ENCODE data around the gene SDCBP2. TPM values are rescaled to one million over a fixed set of nuclear protein-coding genes. Genes with fewer than 3 reads are reported as not detected.
A peak's percentile ranks its signal among the peaks of the same experiment; 100 is the strongest.
"Not testable (repeated sequence)": the region's sequence is repeated elsewhere in the genome, so short reads cannot be mapped to it uniquely, and the experiment has no call there.

SDCBP2 gene
- total and polyA plus RNA-seq, 11 donors: 0.65 to 4.2 (median 2.1) TPM

DNA sequence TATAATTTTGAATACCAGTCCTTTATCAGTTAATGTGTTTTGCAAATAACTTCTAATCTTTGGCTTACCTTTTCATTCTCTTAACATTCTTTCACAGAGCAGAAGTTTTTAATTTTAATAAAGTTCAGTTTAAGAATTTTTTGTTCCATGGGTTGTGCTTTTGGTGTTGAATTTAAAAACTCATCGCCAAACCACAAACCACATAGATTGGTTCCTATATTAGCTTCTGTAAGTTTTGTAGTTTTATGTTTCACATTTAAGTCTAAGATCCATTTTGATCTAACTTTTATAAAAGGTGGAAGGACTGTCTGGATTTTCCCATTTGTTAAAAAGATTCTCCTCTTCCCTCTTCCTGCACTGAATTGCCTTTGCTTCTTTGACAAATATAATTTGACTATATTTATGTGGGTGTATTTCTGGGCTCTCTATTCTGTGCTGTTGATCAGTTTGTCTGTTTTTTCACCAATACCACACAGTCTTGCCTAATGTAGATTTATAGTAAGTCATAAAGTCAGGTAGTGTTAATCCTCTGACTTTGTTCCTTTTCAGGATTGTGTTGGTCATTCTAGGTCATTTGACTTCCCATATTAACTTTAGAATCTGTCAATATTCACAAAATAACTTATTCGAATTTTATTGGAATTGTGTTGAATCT, 17.5 kb upstream of the SDCBP2 start:
- 90 to 95% (median 93%) methylated on average over 2 of the region's 2 CpGs for WGBS, 4 donors
- peaks cover 0 to 3% (median 0%) of the 10 kb centered on the region in 9 donors for H3K36me3 ChIP-seq
- H3K4me1 ChIP-seq: peaks cover 0 to 12% (median 0%) of the 10 kb centered on the region in 12 donors
- peaks cover 0 to 32% (median 6%) of the 10 kb centered on the region in 12 donors for H3K9me3 ChIP-seq
- H3K27me3 ChIP-seq: no peaks in the 10 kb centered on the region
- no peak overlapping the region for H3K27ac ChIP-seq
- no peak overlapping the region for H3K4me3 ChIP-seq
- ATAC-seq (no peak), DNase-seq (no peak)
- intact Hi-C loops (cut with DNase I): no loop called here
- TF ChIP-seq CTCF (IDR thresholded peaks at IDR 0.05) (no peak), POLR2A (IDR thresholded peaks at IDR 0.05) (no peak)

DNA sequence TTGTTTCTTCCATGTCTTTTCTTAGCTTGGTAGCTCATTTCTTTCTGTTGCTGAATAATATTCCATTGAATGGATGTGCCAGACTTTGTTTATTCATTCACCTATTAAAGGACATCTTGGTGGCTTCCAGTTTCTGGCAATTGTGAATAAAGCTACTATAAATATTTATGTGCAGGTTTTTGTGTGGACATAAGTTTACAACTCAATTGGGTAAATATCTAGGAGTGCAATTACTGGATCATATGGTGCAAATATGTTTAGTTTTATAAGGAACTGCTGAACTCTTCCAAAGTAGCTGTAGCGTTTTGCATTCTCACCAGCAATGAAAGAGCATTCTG, 16.8 kb upstream of the SDCBP2 start:
- ATAC-seq (no peak), DNase-seq (no peak)
- 92 to 100% (median 93%) methylated on average over 1 of the region's 1 CpG for whole genome bisulfite sequencing, 4 donors
- Histone ChIP-seq H3K27me3 (no peaks in the 10 kb centered on the region), H3K27ac (no peak overlapping the region), H3K36me3 (peaks cover 0 to 3% (median 0%) of the 10 kb centered on the region in 9 donors), H3K4me3 (no peak overlapping the region), H3K9me3 (peaks cover 0 to 32% (median 6%) of the 10 kb centered on the region in 12 donors), H3K4me1 (peaks cover 0 to 12% (median 0%) of the 10 kb centered on the region in 12 donors)
- intact Hi-C loops (cut with DNase I): no loop called here
- TF ChIP-seq POLR2A (IDR thresholded peaks at IDR 0.05) (no peak), CTCF (IDR thresholded peaks at IDR 0.05) (no peak)

GRCh38 chr20:1345030-1345755, 16.3 kb upstream of the SDCBP2 start:
- ATAC-seq (no peak), DNase-seq (peak in 1 of 5 donors; percentile 7)
- H3K27ac ChIP-seq: no peak overlapping the region
- H3K36me3 ChIP-seq: no peaks in the 10 kb centered on the region
- 86 to 99% (median 95%) methylated on average over 4 of the region's 4 CpGs for WGBS, 4 donors
- H3K9me3 ChIP-seq: peaks cover 0 to 32% (median 6%) of the 10 kb centered on the region in 12 donors
- TF ChIP-seq POLR2A (IDR thresholded peaks at IDR 0.05): no peak
- no peak for TF ChIP-seq CTCF (IDR thresholded peaks at IDR 0.05)
- intact Hi-C loops (cut with DNase I): no loop called here
- H3K4me1 ChIP-seq: peaks cover 0 to 12% (median 0%) of the 10 kb centered on the region in 12 donors
- no peak overlapping the region for H3K4me3 ChIP-seq
- H3K27me3 ChIP-seq: no peaks in the 10 kb centered on the region

DNA sequence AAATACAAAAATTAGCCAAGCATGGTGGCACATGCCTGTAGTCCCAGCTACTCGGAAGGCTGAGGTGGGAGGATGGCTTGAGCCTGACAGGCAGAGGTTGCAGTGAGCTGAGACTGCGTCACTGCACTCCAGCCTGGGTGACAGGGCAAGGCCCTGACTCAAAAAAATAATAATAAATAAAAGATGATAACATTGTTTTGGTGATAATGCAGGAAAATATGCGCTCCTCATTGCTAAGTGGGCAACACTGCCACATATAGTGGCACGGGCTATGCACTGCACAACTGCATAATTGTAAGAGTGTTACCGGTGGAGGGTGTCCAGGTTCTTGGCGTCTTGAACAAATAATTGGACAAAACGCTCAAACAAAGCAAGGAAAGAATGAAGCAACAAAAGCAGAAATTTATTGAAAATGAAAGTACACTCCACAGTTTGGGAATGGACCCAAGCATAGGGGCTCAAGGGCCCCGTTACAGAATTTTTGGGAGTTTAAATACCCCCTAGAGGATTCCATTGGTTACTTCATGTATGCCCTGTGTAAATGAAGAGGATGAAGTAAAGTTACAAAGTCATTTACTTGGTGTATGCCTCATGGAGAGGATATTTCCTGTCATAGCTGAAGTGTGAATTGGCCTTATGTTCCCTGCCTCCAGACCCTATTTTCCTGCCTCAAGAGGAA, 14.6 kb upstream of the SDCBP2 start:
- not testable (repeated sequence) for ATAC-seq
- WGBS, 4 donors: 87 to 92% (median 89%) methylated on average over 8 of the region's 8 CpGs

More for the DNA sequence above, 14.6 kb upstream of the SDCBP2 start:
- TF ChIP-seq CTCF (IDR thresholded peaks at IDR 0.05): peak in 1 of 12 donors; percentile 12
- intact Hi-C loops (cut with DNase I); H3K27ac ChIP-seq; H3K27me3 ChIP-seq; H3K36me3 ChIP-seq; H3K4me3 ChIP-seq: not testable (repeated sequence)
- peaks cover 0 to 16% (median under 1%) of the 10 kb centered on the region in 12 donors for H3K4me1 ChIP-seq
- DNase-seq: peak in 1 of 5 donors; percentile 5
- H3K9me3 ChIP-seq: peaks cover 0 to 19% (median 4%) of the 10 kb centered on the region in 12 donors

All from heart left ventricle (tissue), 16 donors.